ENCODE measurements around the gene GKN1.

DNA sequence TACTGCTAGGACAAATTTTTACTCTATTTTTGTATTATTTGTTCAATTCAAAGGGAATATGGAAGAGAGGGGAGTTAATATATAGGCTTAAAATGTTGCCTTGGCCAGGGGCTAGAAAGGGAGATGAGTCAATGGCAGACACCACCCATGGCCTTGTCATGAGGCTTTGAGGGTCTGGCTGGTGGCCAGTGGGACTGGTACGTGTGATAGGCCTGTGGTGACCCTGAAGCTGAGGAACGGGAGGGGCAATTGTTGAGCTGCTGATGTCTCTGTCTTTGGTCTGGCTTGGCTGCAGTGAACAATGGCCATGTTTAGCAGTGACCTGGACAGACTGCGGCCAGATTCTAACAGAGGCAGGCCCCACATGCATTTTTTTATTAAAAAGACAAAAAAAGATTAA is 18.5 kb downstream of the GKN1 start:
- TF ChIP-seq CTCF (IDR thresholded peaks at IDR 0.05) (no peak), POLR2A (IDR thresholded peaks at IDR 0.05) (no peak)
